ENCODE measurements around the gene MEMO1. TPM values are rescaled to one million over a fixed set of nuclear protein-coding genes. Genes with fewer than 3 reads are reported as not detected.

Gene MEMO1
- total and polyA plus RNA-seq, 2 experiments from 2014 or later, result 43.9 to 58.8 TPM

- Histone ChIP-seq H3K79me2 (peaks cover 100% of the 10 kb centered on the region), H3K4me3 (no peak overlapping the region), H3K27ac (no peak overlapping the region), H3K4me2 (no peak overlapping the region), H3K9me3 (ENCODE audit: low read depth) (no peaks in the 10 kb centered on the region), H4K20me1 (ENCODE audit: insufficient read depth, poor library complexity, severe bottlenecking) (peaks cover 45% of the 10 kb centered on the region), H3K4me1 (ENCODE audit: insufficient read depth) (no peaks in the 10 kb centered on the region), H2AFZ (no peak overlapping the region), H3K9me2 (replicated peaks; ENCODE audit: insufficient read depth) (no peaks in the 10 kb centered on the region), H3K36me3 (replicated peaks; ENCODE audit: insufficient read depth, low read depth) (no peaks in the 10 kb centered on the region), H3K27me3 (no peaks in the 10 kb centered on the region)
- TF ChIP-seq EZH2 (IDR thresholded peaks at IDR 0.05; ENCODE audit: borderline replicate concordance), result no peak
- TF ChIP-seq EZH2phosphoT487 (IDR thresholded peaks at IDR 0.05; ENCODE audit: low read depth, severe bottlenecking, unreplicated experiment), result no peak
- no peak for TF ChIP-seq CTCF (IDR thresholded peaks at IDR 0.05; ENCODE audit: poor library complexity)
- 95% methylated on average over 4 of the region's 4 CpGs for WGBS (ENCODE audit: low lambda C conversion rate, missing lambda C conversion rate)
- no peak for DNase-seq (ENCODE audit: low spot score)
Observed at GRCh38 chr2:31998731-31999383, 12.0 kb downstream of the MEMO1 start.

- Histone ChIP-seq H3K27ac (no peak overlapping the region), H4K20me1 (ENCODE audit: insufficient read depth, poor library complexity, severe bottlenecking) (peaks cover 34% of the 10 kb centered on the region), H3K4me1 (ENCODE audit: insufficient read depth) (no peaks in the 10 kb centered on the region), H3K4me3 (no peak overlapping the region), H3K79me2 (peaks cover 99% of the 10 kb centered on the region), H3K36me3 (replicated peaks; ENCODE audit: insufficient read depth, low read depth) (no peaks in the 10 kb centered on the region), H3K9me2 (replicated peaks; ENCODE audit: insufficient read depth) (no peaks in the 10 kb centered on the region), H3K27me3 (no peaks in the 10 kb centered on the region), H2AFZ (no peak overlapping the region), H3K4me2 (no peak overlapping the region), H3K9me3 (ENCODE audit: low read depth) (no peaks in the 10 kb centered on the region)
- TF ChIP-seq EZH2phosphoT487 (IDR thresholded peaks at IDR 0.05; ENCODE audit: low read depth, severe bottlenecking, unreplicated experiment), result no peak
- no peak for TF ChIP-seq CTCF (IDR thresholded peaks at IDR 0.05; ENCODE audit: poor library complexity)
- no peak for TF ChIP-seq EZH2 (IDR thresholded peaks at IDR 0.05; ENCODE audit: borderline replicate concordance)
- DNase-seq (ENCODE audit: low spot score), result no peak
- 87% methylated on average over 3 of the region's 3 CpGs for WGBS (ENCODE audit: low lambda C conversion rate, missing lambda C conversion rate)
Observed at GRCh38 chr2:31997653-31998052, 13.2 kb downstream of the MEMO1 start.

GRCh38 chr2:31996571-31997150 lies 14.1 kb downstream of the MEMO1 start:
- no peaks in the 10 kb centered on the region for H3K36me3 ChIP-seq (replicated peaks; ENCODE audit: insufficient read depth, low read depth)
- H3K9me2 ChIP-seq (replicated peaks; ENCODE audit: insufficient read depth), result no peaks in the 10 kb centered on the region
- H4K20me1 ChIP-seq (ENCODE audit: insufficient read depth, poor library complexity, severe bottlenecking), result peaks cover 34% of the 10 kb centered on the region
- WGBS (ENCODE audit: low lambda C conversion rate, missing lambda C conversion rate), result 86% methylated on average over 6 of the region's 6 CpGs
- peaks cover 99% of the 10 kb centered on the region for H3K79me2 ChIP-seq
- no peak overlapping the region for H3K27ac ChIP-seq
- no peak overlapping the region for H3K4me2 ChIP-seq
- no peak overlapping the region for H2AFZ ChIP-seq
- TF ChIP-seq EZH2 (IDR thresholded peaks at IDR 0.05; ENCODE audit: borderline replicate concordance) (no peak), CTCF (IDR thresholded peaks at IDR 0.05; ENCODE audit: poor library complexity) (no peak), EZH2phosphoT487 (IDR thresholded peaks at IDR 0.05; ENCODE audit: low read depth, severe bottlenecking, unreplicated experiment) (no peak)
- H3K27me3 ChIP-seq, result no peaks in the 10 kb centered on the region
- no peak for DNase-seq (ENCODE audit: low spot score)
- H3K4me1 ChIP-seq (ENCODE audit: insufficient read depth), result no peaks in the 10 kb centered on the region
- no peak overlapping the region for H3K4me3 ChIP-seq
- no peaks in the 10 kb centered on the region for H3K9me3 ChIP-seq (ENCODE audit: low read depth)

Measured in hepatocyte (in vitro differentiated cells).